DMS53 (cell line): ENCODE measurements around the gene ARHGEF12.

Experiments
- DNase-seq: peaks from one replicate; lab custom pipeline; 2025; lab: John Stamatoyannopoulos, UW

ARHGEF12 gene

GRCh38 chr11:120318906-120319305 is 17.3 kb upstream of the ARHGEF12 start:
- DNase-seq, result no peak

- peak; percentile 89 for DNase-seq
Measured at GRCh38 chr11:120324932-120325810, 11.0 kb upstream of the ARHGEF12 start, which contains the start of gene TLCD5. TSS of gene TLCD5 (plus strand) at chr11:120325299. CDS start at chr11:120327442, 2,143 bp downstream.

GRCh38 chr11:120326228-120326627 is 10.0 kb upstream of the ARHGEF12 start:
- no peak for DNase-seq

- peak; percentile 37 for DNase-seq
Measured at GRCh38 chr11:120326845-120327281, 9.3 kb upstream of the ARHGEF12 start.

GRCh38 chr11:120327311-120327710 is 8.9 kb upstream of the ARHGEF12 start:
- no peak for DNase-seq

GRCh38 chr11:120329556-120329955 is 6.7 kb upstream of the ARHGEF12 start:
- no peak for DNase-seq

GRCh38 chr11:120330045-120330444 is 6.2 kb upstream of the ARHGEF12 start:
- DNase-seq, result no peak

- DNase-seq, result peak; percentile 22
Measured at GRCh38 chr11:120331301-120331996, 4.8 kb upstream of the ARHGEF12 start.

- no peak for DNase-seq
Measured at GRCh38 chr11:120332822-120333716, 3.1 kb upstream of the ARHGEF12 start.

- DNase-seq, result no peak
Measured at GRCh38 chr11:120333801-120334200, 2.4 kb upstream of the ARHGEF12 start.

- no peak for DNase-seq
Measured at GRCh38 chr11:120334332-120334731, 1.9 kb upstream of the ARHGEF12 start.

GRCh38 chr11:120334894-120335462 is 1.2 kb upstream of the ARHGEF12 start:
- peak; percentile 86 for DNase-seq

- peak; percentile 83 for DNase-seq
Measured at GRCh38 chr11:120335556-120335907, 681 bp upstream of the ARHGEF12 start.

GRCh38 chr11:120336641-120337354 is 585 bp downstream of the ARHGEF12 start:
- DNase-seq, result peak; percentile 86

- peak; percentile 48 for DNase-seq
Measured at GRCh38 chr11:120337355-120338106, 1.3 kb downstream of the ARHGEF12 start.

GRCh38 chr11:120338107-120338933 is 2.1 kb downstream of the ARHGEF12 start:
- DNase-seq, result no peak

- no peak for DNase-seq
Measured at GRCh38 chr11:120339394-120339890, 3.2 kb downstream of the ARHGEF12 start.

GRCh38 chr11:120340529-120340928 is 4.3 kb downstream of the ARHGEF12 start:
- no peak for DNase-seq

GRCh38 chr11:120342226-120342625 is 6.0 kb downstream of the ARHGEF12 start:
- DNase-seq, result no peak
